Activated CD4-positive, alpha-beta T cell treated with anti-CD3 and anti-CD28 coated beads for 36 hours (primary cell): ENCODE measurements around the gene SWI5. TPM values are rescaled to one million over a fixed set of nuclear protein-coding genes. Genes with fewer than 3 reads are reported as not detected.
A peak's percentile ranks its signal among the peaks of the same experiment; 100 is the strongest.
"Not testable (repeated sequence)": the region's sequence is repeated elsewhere in the genome, so short reads cannot be mapped to it uniquely, and the experiment has no call there.

Source experiments
- ATAC-seq: fragments of 200-7000 bp; cut with Tn5 transposase; one replicate; pipeline ENCODE4 v1.10.0; 2021; ENCODE audit warnings: mild to moderate bottlenecking, moderate library complexity
- CTCF ChIA-PET: fragments of 350-600 bp; sonication (Branson Sonifier 250); formaldehyde crosslinking; loops from one replicate; lab custom pipeline; 2021; ENCODE audit warnings: antibody characterized with exemption; lab: Charles Lee
- POLR2A ChIA-PET: fragments of 350-600 bp; sonication (Branson Sonifier 250); formaldehyde crosslinking; loops from one replicate; lab custom pipeline; 2021; ENCODE audit warnings: antibody characterized with exemption, inconsistent platforms; lab: Charles Lee
- DNase-seq: peaks from one replicate; pipeline ENCODE4 v3.0.0-alpha.2; 2020
- H3K27ac Mint-ChIP-seq: one replicate; pipeline ENCODE4 v1.8.0; 2021; ENCODE audit warnings: mixed read lengths
- H3K27me3 Mint-ChIP-seq: one replicate; pipeline ENCODE4 v1.8.0; 2021; ENCODE audit warnings: mixed read lengths
- H3K36me3 Mint-ChIP-seq: one replicate; pipeline ENCODE4 v1.8.0; 2021; ENCODE audit warnings: low read depth, mixed read lengths
- H3K4me1 Mint-ChIP-seq: one replicate; pipeline ENCODE4 v1.8.0; 2021; ENCODE audit warnings: mixed read lengths
- H3K4me3 Mint-ChIP-seq: one replicate; pipeline ENCODE4 v1.8.0; 2021; ENCODE audit warnings: mild to moderate bottlenecking, moderate library complexity, mixed read lengths
- H3K9me3 Mint-ChIP-seq: one replicate; pipeline ENCODE4 v1.8.0; 2021; ENCODE audit warnings: low read depth, mixed read lengths
- intact Hi-C, 2 experiments: fragments of 100-400 bp; cut with DNase I in 1 of 2; cut with micrococcal nuclease in 1 of 2; formaldehyde crosslinking; loops; one replicate each; pipeline versions ENCODE4 v1.14.2 to v1.15.1; 2022 to 2024; cut with DNase I, micrococcal nuclease
- total RNA-seq, 2 experiments: library from RNA; stranded (reverse); gene quantifications; one replicate each; pipeline ENCODE4 v1.2.3, GENCODE V29; 2021

SWI5 gene
- total RNA-seq, 2 experiments from 2014 or later = 13.1 to 14.1 TPM

DNA sequence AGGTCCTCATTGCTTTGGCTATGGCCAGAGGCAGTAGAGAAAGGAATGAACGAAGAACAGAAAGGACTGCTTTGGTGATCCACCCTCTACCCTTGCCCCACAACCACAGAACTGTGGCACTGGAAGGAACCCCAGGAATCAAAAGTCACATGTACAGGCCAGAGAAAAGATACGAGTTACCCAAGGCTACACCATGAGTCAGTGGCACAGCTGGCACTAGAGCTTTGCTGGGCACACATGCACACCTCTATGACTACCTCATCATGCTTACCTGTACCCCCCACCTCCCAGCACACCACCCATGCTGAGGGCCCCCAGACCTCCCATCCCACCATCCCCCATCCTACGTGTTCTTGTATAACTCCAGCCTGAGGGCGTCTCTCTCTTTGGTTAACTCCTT, 13.4 kb upstream of the SWI5 start:
- DNase-seq (no peak), ATAC-seq (no peak)
- Mint-ChIP-seq H3K4me3 (no peak overlapping the region), H3K27ac (no peak overlapping the region), H3K9me3 (no peaks in the 10 kb centered on the region), H3K4me1 (no peaks in the 10 kb centered on the region), H3K36me3 (peaks cover 19% of the 10 kb centered on the region), H3K27me3 (no peaks in the 10 kb centered on the region)
- CTCF ChIA-PET = no interaction called here
- intact Hi-C loops = no loop called here
- POLR2A ChIA-PET = no interaction called here

DNA sequence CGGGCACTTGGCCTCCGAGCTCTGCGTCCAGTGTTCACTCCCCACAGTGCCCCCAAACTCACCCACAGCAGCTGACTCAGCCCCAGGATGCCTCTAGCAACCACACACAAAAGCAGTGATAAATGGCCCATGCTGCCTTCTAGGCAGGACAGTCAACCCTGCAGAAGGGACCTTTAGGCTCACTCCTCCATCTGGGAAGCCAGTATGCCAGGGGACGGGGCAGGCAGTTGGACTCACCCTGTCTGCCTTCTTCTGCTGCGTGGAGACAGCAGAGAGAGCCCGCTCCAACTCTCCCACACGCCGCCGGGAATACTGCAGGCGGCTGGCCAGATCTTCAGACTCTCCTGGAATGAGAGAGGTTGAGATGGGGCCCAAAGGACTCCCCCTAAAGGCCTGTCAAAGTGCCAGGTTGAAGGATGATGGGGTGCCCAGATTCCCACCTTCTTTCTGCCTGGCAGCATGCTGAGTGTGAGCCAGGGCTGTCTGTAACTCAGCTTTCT, 10.7 kb upstream of the SWI5 start:
- Mint-ChIP-seq H3K27me3 (no peaks in the 10 kb centered on the region), H3K4me3 (no peak overlapping the region), H3K36me3 (peaks cover 16% of the 10 kb centered on the region), H3K4me1 (no peaks in the 10 kb centered on the region), H3K27ac (no peak overlapping the region), H3K9me3 (no peaks in the 10 kb centered on the region)
- ATAC-seq (no peak), DNase-seq (no peak)
- ChIA-PET POLR2A (no interaction called here), CTCF (interaction anchor here (0.7 to 0.9 kb wide), 3 partner anchors 7 to 78 kb away, joined by 3 to 5 read pairs (median 3); no protein-coding TSS in a partner anchor)
- intact Hi-C loops = no loop called here

DNA sequence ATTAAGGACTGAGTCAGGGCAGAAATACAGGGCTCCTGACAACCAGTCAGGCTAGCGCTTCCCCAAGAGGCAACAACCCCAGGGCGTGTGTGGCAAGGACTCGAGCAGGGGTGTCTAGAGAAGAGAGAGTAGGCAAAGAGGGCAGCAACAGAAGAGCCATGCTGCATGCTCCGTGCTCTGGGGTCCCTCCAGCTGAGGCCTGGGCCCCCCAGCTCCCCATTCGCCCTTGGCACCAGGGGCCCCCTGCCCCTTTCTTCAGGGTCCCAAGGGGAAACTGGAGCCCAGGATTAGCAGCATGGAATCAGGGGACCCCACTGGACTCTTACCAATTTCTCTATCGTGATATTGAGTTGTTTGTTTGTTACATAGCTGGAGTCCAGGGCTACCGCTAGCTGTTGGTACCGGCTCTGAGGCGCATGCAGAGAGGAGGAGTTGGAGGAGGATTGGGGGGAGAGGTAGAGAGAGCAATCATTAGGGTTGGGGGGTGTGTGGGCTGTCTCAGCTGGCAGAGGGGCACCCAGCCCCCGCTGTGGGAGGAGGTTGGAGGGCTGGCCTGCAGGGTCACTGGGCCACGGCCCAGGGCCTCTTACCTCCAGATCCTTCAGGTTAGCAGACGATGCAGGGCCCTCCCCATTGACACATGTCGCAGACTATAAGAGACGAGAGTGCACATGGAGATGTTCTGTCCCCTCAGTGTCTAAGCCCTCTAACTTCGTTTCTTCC, 9.0 kb upstream of the SWI5 start:
- ChIA-PET CTCF (no interaction called here), POLR2A (no interaction called here)
- H3K27ac Mint-ChIP-seq = no peak overlapping the region
- ATAC-seq (no peak), DNase-seq (no peak)
- H3K4me3 Mint-ChIP-seq = no peak overlapping the region
- intact Hi-C loops = no loop called here
- H3K36me3 Mint-ChIP-seq = peaks cover 14% of the 10 kb centered on the region
- no peaks in the 10 kb centered on the region for H3K27me3 Mint-ChIP-seq
- H3K9me3 Mint-ChIP-seq = no peaks in the 10 kb centered on the region
- H3K4me1 Mint-ChIP-seq = no peaks in the 10 kb centered on the region

DNA sequence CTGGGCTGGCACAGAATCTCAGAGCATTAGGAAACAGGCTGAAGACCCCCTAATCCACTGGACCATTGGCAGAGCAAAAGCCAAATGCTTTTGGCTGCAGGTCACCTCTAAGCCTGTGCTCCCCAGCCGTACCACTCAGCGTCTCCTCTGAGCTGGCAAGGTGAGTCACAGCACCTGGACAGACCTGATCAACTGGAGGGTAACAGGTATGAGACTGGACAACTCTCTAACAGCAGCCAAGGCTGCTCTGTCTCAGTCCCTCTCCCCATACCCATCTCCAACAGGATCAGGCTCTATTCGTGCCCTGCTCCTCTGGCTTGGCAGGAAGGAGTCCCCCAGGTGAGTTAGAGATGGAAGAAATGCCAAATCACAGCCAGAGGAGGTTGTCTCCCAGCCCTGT, 5.0 kb upstream of the SWI5 start:
- Mint-ChIP-seq H3K9me3 (no peaks in the 10 kb centered on the region), H3K27ac (no peak overlapping the region), H3K4me3 (no peak overlapping the region), H3K27me3 (no peaks in the 10 kb centered on the region), H3K4me1 (peaks cover 12% of the 10 kb centered on the region), H3K36me3 (peaks cover 16% of the 10 kb centered on the region)
- ATAC-seq (no peak), DNase-seq (no peak)
- ChIA-PET CTCF (no interaction called here), POLR2A (no interaction called here)
- intact Hi-C loops = loop anchor here in 1 of 2 experiments (10.0 kb wide), 1 partner anchor 454 kb away; the partner anchor contains the start of gene ZDHHC12

DNA sequence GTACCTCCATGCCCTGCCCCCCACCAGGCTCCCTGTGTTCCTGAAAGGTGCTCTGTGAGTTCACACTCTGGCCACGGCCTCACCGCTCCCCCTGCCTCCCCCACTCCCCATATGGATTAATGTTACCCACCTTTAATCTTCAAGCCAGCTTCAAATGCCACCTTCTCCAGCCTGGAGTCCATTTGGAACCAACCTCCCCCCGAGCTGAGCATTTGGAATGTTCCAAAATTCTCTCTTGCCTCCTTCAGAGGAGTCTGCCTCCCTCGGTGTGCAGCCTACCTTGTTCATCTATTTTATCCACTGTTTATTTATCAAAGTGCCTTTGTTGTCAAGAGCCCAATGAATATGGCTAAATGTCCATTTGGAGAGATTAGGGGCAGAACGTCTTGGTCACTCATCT, 4.6 kb upstream of the SWI5 start:
- CTCF ChIA-PET = no interaction called here
- no peak for ATAC-seq
- intact Hi-C loops = loop anchor here in 1 of 2 experiments (10.0 kb wide), 1 partner anchor 453 kb away; the partner anchor contains the start of gene ZDHHC12

DNA sequence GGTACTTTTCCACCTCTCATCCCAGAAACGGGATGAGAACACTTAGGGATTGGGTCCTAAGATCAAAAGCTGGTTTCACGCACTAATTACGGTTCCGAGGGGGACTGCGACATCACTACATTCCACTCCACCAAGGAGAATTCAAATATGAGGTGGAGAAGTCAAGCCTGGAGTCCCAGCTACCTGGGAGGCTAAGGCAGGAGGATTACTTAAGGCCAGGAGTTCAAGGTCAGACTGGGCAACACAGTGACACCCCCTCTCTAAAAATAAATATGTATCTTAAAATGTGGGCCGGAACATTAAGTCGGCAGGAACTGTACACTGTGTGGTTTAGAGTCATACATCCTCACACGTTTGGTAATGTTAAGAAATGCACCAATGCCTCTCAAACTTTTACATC, 1.8 kb upstream of the SWI5 start:
- H3K27me3 Mint-ChIP-seq = no peaks in the 10 kb centered on the region
- ChIA-PET CTCF (interaction anchor here (0.7 kb wide), 1 partner anchor 21 kb away, joined by 3 read pairs; no protein-coding TSS in a partner anchor), POLR2A (interaction anchor here (0.6 kb wide), 1 partner anchor 473 kb away, joined by 3 read pairs; no protein-coding TSS in a partner anchor)
- intact Hi-C loops = loop anchor here in 1 of 2 experiments (2.0 to 10.0 kb wide), 3 partner anchors 451 to 755 kb away; partner anchors contain the start of genes FPGS, SH3GLB2 and ZDHHC12
- H3K4me1 Mint-ChIP-seq = peaks cover 30% of the 10 kb centered on the region
- H3K4me3 Mint-ChIP-seq = peak overlapping the region; percentile 97
- no peak overlapping the region for H3K27ac Mint-ChIP-seq
- H3K36me3 Mint-ChIP-seq = peaks cover 12% of the 10 kb centered on the region
- DNase-seq (no peak), ATAC-seq (no peak)
- no peaks in the 10 kb centered on the region for H3K9me3 Mint-ChIP-seq

More for the DNA sequence above, 4.6 kb upstream of the SWI5 start:
- H3K27ac Mint-ChIP-seq = no peak overlapping the region
- peaks cover 16% of the 10 kb centered on the region for H3K4me1 Mint-ChIP-seq
- H3K4me3 Mint-ChIP-seq = no peak overlapping the region
- peaks cover 16% of the 10 kb centered on the region for H3K36me3 Mint-ChIP-seq
- no peak for DNase-seq
- H3K27me3 Mint-ChIP-seq = no peaks in the 10 kb centered on the region
- H3K9me3 Mint-ChIP-seq = no peaks in the 10 kb centered on the region
- POLR2A ChIA-PET = no interaction called here

DNA sequence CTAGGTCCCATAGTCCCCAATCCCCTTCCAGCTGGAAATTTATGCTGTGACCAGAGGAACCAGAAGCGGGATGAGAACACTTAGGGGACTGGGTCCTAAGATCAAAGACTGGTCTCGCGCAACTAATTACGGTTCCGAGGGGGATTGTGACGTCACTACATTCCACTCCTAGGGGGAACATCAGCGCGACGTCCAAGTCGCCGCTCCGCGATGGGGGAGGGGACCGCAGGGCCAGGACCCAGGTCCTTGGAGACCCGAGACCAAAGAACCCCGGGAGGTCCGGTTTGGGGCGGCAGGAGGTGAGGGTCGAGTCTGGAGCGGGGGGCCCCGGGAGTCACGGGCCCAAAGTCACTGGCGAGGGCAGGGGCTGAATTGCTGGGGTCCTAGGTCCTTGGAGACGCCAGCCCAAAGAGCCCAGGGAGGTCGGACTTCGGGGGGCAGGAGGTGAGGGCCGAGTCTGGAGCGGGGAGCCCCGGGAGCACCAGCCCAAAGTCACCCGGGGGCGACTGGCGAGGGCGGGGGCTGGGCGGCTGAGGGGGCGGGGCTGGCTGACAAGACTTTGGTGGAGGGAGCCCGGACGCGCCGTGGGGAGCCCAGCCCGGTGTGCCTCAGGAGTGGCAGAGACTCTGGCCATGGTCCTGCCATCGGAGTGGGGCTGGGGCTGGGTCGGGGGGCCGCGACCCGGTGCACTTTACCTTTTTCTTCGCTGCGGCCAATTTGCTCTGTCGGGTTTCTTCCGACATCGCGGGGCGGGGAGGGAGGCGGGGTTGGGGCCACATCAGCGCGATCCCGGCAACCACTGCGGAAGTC, 673 bp upstream of the SWI5 start, which contains the start of gene GOLGA2:
GOLGA2 (minus strand) TSS at position 810 of the 810 bp plus-strand sequence; CDS start at position 779, 31 bp downstream.
- ChIA-PET POLR2A (interaction anchor here (0.6 to 1.0 kb wide), 3 partner anchors 25 to 229 kb away, joined by 3 to 4 read pairs (median 3); partner anchors contain the start of gene GLE1), CTCF (interaction anchor here (0.7 to 2.5 kb wide), 8 partner anchors 25 to 163 kb away, joined by 3 to 5 read pairs (median 4); no protein-coding TSS in a partner anchor)
- Mint-ChIP-seq H3K4me3 (peak within 1 kb of the TSS; percentile 97), H3K36me3 (peaks cover 10% of the 10 kb centered on the region), H3K27me3 (no peaks in the 10 kb centered on the region), H3K4me1 (peaks cover 31% of the 10 kb centered on the region), H3K9me3 (no peaks in the 10 kb centered on the region), H3K27ac (peak within 1 kb of the TSS; percentile 95)
- peak; percentile 52 for ATAC-seq
- intact Hi-C loops = loop anchor here (1.0 to 10.0 kb wide), 21 partner anchors 25 to 761 kb away; partner anchors contain the start of genes BBLN (in 1 of the 2), COQ4 (in 1 of the 2), DNM1 (in 1 of the 2) and DOLK (in 1 of the 2)
- peak; percentile 29 for DNase-seq

DNA sequence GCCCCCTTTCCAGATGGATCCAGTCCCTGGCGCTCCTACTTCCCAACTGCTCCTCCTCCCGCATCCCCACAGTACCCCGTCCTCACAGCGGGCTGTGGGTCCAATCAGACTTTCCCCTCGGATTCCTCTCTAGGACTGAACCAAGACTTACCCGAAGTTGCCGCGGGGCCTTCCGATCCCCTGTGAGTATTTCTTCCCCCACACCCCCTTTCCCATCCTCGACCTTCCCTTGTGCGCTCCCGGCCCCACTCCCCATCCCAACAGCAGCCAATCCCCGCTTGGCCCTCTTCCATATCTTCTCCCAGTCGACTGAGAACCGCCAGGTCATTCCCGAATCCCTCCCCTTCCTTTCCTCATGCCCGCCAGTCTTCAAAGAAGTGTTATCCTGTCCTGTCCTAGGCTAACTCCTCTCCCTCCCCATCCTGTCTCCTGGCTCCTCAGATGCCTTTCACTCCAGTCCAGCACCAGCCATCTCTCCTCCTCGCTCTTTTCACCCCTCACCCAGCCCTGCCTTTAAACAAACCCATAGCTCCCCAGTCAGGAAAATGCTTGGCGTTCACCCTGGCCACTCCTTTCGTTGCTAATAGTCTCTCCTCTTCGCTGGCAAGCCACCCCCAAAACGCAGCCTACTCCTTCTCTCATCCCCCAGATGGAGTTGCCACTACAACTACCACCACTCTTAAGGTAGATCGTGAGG, 646 bp downstream of the SWI5 start:
- POLR2A ChIA-PET = interaction anchor here (0.6 to 1.0 kb wide), 3 partner anchors 26 to 1773 kb away, joined by 3 to 4 read pairs (median 4); no protein-coding TSS in a partner anchor
- peaks cover 31% of the 10 kb centered on the region for H3K4me1 Mint-ChIP-seq
- H3K4me3 Mint-ChIP-seq = peak overlapping the region; percentile 97
- H3K36me3 Mint-ChIP-seq = peaks cover 2% of the 10 kb centered on the region
- CTCF ChIA-PET = interaction anchor here (0.7 to 2.5 kb wide), 7 partner anchors 8 to 183 kb away, joined by 3 to 5 read pairs (median 3); no protein-coding TSS in a partner anchor
- peak overlapping the region; percentile 95 for H3K27ac Mint-ChIP-seq
- intact Hi-C loops = loop anchor here (1.0 to 10.0 kb wide), 16 partner anchors 26 to 760 kb away; partner anchors contain the start of genes BBLN (in 1 of the 2), COQ4 (in 1 of the 2), DNM1 (in 1 of the 2) and DOLK (in 1 of the 2)
- no peaks in the 10 kb centered on the region for H3K27me3 Mint-ChIP-seq
- no peaks in the 10 kb centered on the region for H3K9me3 Mint-ChIP-seq
- DNase-seq = no peak
- no peak for ATAC-seq

DNA sequence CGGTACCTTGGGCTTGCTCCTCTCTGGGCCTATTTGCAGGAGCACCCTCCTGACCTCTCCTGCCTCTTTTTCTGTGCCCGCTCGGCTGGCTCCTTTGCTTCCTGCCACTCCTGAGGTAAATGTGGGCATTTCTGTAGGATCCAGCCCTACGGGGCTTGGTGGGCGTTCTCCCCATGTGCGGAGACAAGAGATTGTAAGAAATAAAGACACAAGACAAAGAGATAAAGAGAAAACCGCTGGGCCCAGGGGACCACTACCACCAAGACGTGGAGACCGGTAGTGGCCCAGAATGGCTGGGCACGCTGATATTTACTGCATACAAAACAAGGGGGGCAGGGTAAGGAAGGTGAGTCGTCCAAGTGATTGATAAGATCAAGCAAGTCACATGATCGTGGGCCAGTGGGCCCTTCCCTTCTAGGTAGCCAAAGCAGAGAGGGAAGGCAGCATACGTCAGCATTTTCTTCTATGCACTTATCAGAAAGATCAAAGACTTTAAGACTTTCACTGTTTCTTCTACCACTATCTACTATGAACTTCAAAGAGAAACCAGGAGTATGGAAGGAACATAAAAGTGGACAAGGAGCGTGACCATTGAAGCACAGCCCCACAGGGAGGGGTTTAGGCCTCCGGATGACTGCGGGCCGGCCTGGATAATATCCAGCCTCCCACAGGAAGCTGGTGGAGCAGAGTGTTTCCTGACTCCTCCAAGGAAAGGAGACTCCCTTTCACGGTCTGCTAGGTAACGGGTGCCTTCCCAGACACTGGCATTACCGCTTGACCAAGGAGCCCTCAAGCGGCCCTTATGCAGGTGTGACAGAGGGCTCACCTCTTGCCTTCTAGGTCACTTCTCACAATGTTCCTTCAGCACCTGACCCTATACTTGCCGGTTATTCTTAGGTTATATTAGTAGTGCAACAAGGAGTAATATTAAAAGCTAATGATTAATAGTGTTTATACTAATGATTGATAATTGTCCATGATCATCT, 3.3 kb downstream of the SWI5 start:
- intact Hi-C loops = loop anchor here in 1 of 2 experiments (5.0 to 10.0 kb wide), 2 partner anchors 378 to 445 kb away; partner anchors contain the start of genes DYNC2I2 and ZDHHC12

More for the DNA sequence above, 3.3 kb downstream of the SWI5 start:
- H3K4me3 Mint-ChIP-seq, CTCF ChIA-PET, ATAC-seq, POLR2A ChIA-PET, H3K27me3 Mint-ChIP-seq, H3K27ac Mint-ChIP-seq, H3K36me3 Mint-ChIP-seq, DNase-seq, H3K9me3 Mint-ChIP-seq: not testable (repeated sequence)
- peaks cover 25% of the 10 kb centered on the region for H3K4me1 Mint-ChIP-seq
